ENCODE data around the gene EML4. TPM values are rescaled to one million over a fixed set of nuclear protein-coding genes. Genes with fewer than 3 reads are reported as not detected.
A peak's percentile ranks its signal among the peaks of the same experiment; 100 is the strongest.

The EML4 gene
- total and polyA plus RNA-seq, 2 donors from 2014 or later: 13.0 to 53.6 TPM

- H3K9me3 ChIP-seq (ENCODE audit: control insufficient read depth in 2 of 3, insufficient read depth in 1 of 3, low read length in 3 of 3): no peaks in the 10 kb centered on the region
- FAIRE-seq (no peak), DNase-seq (peak in 1 of 5 donors; percentile 22)
- no peaks in the 10 kb centered on the region for H3K27me3 ChIP-seq (ENCODE audit: control insufficient read depth, insufficient read depth, low read length)
- no peak overlapping the region for H3K27ac ChIP-seq (ENCODE audit: low read depth in 2 of 2, low read length in 2 of 2)
- H3K4me3 ChIP-seq (ENCODE audit: low read length in 3 of 3): no peak overlapping the region
- no peak overlapping the region for H3K9ac ChIP-seq (ENCODE audit: low read length in 3 of 3)
- no peak for TF ChIP-seq CTCF (IDR thresholded peaks at IDR 0.05; ENCODE audit: borderline replicate concordance, extremely low read depth, insufficient read depth)
- H3K4me1 ChIP-seq (ENCODE audit: control insufficient read depth in 2 of 3, insufficient read depth in 2 of 3, low read depth in 1 of 3, low read length in 3 of 3): peaks cover 3 to 17% (median 14%) of the 10 kb centered on the region in 3 donors
- no peaks in the 10 kb centered on the region for H3K36me3 ChIP-seq (ENCODE audit: control insufficient read depth in 2 of 3, insufficient read depth in 3 of 3, low read length in 3 of 3)
- intact Hi-C loops (cut with DNase I): no loop called here
These were observed 24.6 kb downstream of the EML4 start for GRCh38 chr2:42193722-42194187.

GRCh38 chr2:42194428-42194827 is 25.3 kb downstream of the EML4 start:
- no peaks in the 10 kb centered on the region for H3K9me3 ChIP-seq (ENCODE audit: control insufficient read depth in 2 of 3, insufficient read depth in 1 of 3, low read length in 3 of 3)
- TF ChIP-seq CTCF (IDR thresholded peaks at IDR 0.05; ENCODE audit: borderline replicate concordance, extremely low read depth, insufficient read depth): no peak
- DNase-seq (no peak), FAIRE-seq (no peak)
- H3K36me3 ChIP-seq (ENCODE audit: control insufficient read depth in 2 of 3, insufficient read depth in 3 of 3, low read length in 3 of 3): no peaks in the 10 kb centered on the region
- peaks cover 3 to 17% (median 14%) of the 10 kb centered on the region in 3 donors for H3K4me1 ChIP-seq (ENCODE audit: control insufficient read depth in 2 of 3, insufficient read depth in 2 of 3, low read depth in 1 of 3, low read length in 3 of 3)
- intact Hi-C loops (cut with DNase I): no loop called here
- H3K27me3 ChIP-seq (ENCODE audit: control insufficient read depth, insufficient read depth, low read length): no peaks in the 10 kb centered on the region
- no peak overlapping the region for H3K4me3 ChIP-seq (ENCODE audit: low read length in 3 of 3)
- no peak overlapping the region for H3K9ac ChIP-seq (ENCODE audit: low read length in 3 of 3)
- no peak overlapping the region for H3K27ac ChIP-seq (ENCODE audit: low read depth in 2 of 2, low read length in 2 of 2)

GRCh38 chr2:42195559-42195958 is 26.4 kb downstream of the EML4 start:
- intact Hi-C loops (cut with DNase I): no loop called here
- no peak overlapping the region for H3K27ac ChIP-seq (ENCODE audit: low read depth in 2 of 2, low read length in 2 of 2)
- peaks cover 3 to 17% (median 14%) of the 10 kb centered on the region in 3 donors for H3K4me1 ChIP-seq (ENCODE audit: control insufficient read depth in 2 of 3, insufficient read depth in 2 of 3, low read depth in 1 of 3, low read length in 3 of 3)
- no peaks in the 10 kb centered on the region for H3K9me3 ChIP-seq (ENCODE audit: control insufficient read depth in 2 of 3, insufficient read depth in 1 of 3, low read length in 3 of 3)
- FAIRE-seq (no peak), DNase-seq (peak in 2 of 5 donors; percentile 29 to 32)
- no peak overlapping the region for H3K9ac ChIP-seq (ENCODE audit: low read length in 3 of 3)
- no peak overlapping the region for H3K4me3 ChIP-seq (ENCODE audit: low read length in 3 of 3)
- H3K36me3 ChIP-seq (ENCODE audit: control insufficient read depth in 2 of 3, insufficient read depth in 3 of 3, low read length in 3 of 3): no peaks in the 10 kb centered on the region
- no peaks in the 10 kb centered on the region for H3K27me3 ChIP-seq (ENCODE audit: control insufficient read depth, insufficient read depth, low read length)
- TF ChIP-seq CTCF (IDR thresholded peaks at IDR 0.05; ENCODE audit: borderline replicate concordance, extremely low read depth, insufficient read depth): no peak

- Histone ChIP-seq H3K9me3 (ENCODE audit: control insufficient read depth in 2 of 3, insufficient read depth in 1 of 3, low read length in 3 of 3) (no peaks in the 10 kb centered on the region), H3K27ac (ENCODE audit: low read depth in 2 of 2, low read length in 2 of 2) (no peak overlapping the region), H3K4me3 (ENCODE audit: low read length in 3 of 3) (no peak overlapping the region), H3K4me1 (ENCODE audit: control insufficient read depth in 2 of 3, insufficient read depth in 2 of 3, low read depth in 1 of 3, low read length in 3 of 3) (peaks cover 3 to 17% (median 14%) of the 10 kb centered on the region in 3 donors), H3K27me3 (ENCODE audit: control insufficient read depth, insufficient read depth, low read length) (no peaks in the 10 kb centered on the region), H3K36me3 (ENCODE audit: control insufficient read depth in 2 of 3, insufficient read depth in 3 of 3, low read length in 3 of 3) (no peaks in the 10 kb centered on the region), H3K9ac (ENCODE audit: low read length in 3 of 3) (no peak overlapping the region)
- no peak for TF ChIP-seq CTCF (IDR thresholded peaks at IDR 0.05; ENCODE audit: borderline replicate concordance, extremely low read depth, insufficient read depth)
- intact Hi-C loops (cut with DNase I): no loop called here
- no peak for FAIRE-seq
- no peak for DNase-seq
These were observed 26.9 kb downstream of the EML4 start for GRCh38 chr2:42196070-42196402.
